Renal cortex interstitium (tissue), 11 donors: ENCODE results near the gene NR0B2. TPM values are rescaled to one million over a fixed set of nuclear protein-coding genes. Genes with fewer than 3 reads are reported as not detected.

ENCODE experiments used
- DNase-seq, 11 donors: peaks; one replicate each; pipeline ENCODE4 v3.0.0-alpha.2; 2013; ENCODE audit warnings: low read depth in 9 of 11, low spot score in 4 of 11; ENCODE audit errors: extremely low read depth in 1 of 11
- polyA plus RNA-seq, 3 donors: library from polyadenylated mRNA; unstranded; fragments of 120-200 nt; gene quantifications; one replicate each; pipeline ENCODE4 v1.2.1, GENCODE V29; 2013; ENCODE audit not compliant: insufficient read length in 3 of 3

The NR0B2 gene
- polyA plus RNA-seq, 3 donors = 0.72 to 1.3 (median 1.2) TPM

DNA sequence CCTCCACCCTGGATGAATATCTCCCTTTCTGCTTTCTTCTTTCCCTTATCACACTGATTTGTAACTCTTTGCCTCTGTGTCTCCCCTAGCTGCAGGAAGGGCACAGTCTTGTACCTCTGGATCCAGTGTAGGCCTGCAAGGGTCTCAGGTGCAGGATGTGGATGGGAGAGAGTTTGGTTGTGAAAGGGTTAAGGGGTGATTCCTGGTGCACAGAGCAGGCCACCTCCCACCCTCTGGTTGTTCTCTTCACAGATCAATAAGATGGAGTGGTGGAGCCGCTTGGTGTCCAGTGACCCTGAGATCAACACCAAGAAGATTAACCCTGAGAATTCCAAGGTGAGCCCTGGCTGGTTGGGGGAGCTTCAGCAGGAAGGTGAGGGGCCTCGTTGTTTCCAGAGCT is 31.4 kb upstream of the NR0B2 start:
- no peak for DNase-seq

DNA sequence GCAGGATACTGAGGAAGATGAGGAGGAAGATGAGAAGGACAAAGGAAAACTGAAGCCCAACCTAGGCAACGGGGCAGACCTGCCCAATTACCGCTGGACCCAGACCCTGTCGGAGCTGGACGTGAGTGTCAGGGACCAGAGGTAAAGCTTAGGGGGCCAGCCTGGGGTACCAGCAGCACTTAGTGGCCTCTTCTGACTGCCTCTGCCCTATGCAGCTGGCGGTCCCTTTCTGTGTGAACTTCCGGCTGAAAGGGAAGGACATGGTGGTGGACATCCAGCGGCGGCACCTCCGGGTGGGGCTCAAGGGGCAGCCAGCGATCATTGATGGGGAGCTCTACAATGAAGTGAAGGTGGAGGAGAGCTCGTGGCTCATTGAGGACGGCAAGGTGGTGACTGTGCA is 28.9 kb upstream of the NR0B2 start:
- no peak for DNase-seq

DNA sequence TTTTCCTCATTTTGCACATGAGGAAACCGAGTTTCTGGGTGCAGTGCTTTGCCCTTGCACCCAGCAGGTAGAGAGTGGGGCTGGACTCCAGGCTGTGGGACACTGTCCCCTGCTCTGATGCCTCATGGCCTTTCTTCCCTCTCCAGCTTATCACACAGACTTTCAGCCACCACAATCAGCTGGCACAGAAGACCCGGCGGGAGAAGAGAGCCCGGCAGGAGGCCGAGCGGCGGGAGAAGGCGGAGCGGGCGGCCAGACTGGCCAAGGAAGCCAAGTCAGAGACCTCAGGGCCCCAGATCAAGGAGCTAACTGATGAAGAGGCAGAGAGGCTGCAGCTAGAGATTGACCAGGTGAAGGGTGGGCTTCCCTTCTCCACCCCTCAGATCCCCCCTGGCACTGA is 27.5 kb upstream of the NR0B2 start:
- DNase-seq = no peak

DNA sequence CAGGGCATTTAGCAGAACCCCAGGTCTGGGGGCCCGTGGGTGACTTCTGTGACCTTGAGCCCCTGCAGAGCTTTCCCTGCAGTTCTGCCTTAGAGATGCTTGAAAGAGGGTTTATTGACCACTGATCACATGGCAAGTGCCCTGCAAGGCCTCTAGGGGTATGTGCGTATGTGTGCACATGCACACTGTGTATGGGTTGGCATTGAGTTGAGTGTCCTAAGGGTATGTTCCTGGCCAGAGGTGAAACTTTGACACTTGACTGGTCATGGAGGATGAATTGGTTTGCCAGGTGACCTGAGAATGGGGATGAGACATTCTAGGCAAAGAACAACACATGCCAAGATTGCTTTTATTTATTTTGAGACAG is 24.9 kb upstream of the NR0B2 start:
- no peak for DNase-seq

DNA sequence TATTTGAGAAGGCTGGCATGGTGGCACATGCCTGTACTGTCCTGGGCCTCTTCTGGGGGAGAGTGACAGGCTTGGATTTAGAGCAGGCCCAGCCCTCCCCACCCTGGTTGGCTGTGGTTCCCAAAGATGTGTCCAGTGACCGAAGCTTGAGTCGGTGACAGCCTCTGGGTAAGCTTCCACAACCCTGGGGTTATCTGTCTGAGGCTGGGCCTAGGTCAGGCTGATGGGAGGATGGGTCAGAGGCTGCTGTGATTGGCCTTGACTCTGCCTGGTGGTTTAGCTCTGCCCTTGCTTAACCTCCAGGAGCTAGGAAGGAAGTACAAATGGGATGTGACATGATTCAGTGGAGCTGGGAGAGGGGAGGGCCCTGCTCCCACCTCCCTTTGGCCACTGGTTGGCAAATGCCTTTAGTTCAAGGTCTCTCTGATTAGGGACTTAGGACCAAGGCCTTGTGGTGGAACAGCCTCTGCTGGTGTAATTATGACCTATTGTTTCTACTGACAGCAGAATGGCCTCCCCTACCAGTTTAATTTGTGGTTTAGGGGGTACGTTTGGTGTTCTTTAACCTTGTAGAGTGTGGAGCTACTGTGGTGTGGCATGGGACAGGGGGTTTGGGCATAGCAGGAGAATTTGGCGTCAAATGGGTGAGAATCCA is 24.4 kb upstream of the NR0B2 start:
- no peak for DNase-seq

DNA sequence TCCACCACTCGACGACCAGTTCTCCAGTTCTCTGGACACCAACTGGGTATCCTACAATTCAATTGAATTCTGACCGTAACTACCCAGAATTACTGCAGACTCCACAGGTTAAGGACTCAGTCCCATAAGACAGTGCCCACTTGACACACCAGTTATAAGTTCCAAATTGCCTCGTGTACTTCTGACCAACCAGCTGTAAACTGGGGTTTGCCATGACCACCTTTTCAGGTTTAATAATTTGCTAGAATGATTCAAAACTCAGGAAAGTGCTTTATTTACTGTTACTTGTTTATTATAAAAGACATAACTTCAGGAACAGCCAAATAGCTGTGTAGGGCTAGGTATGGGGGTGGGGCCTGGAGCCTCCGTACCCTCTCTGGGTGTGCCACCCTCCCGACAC is 23.0 kb upstream of the NR0B2 start:
- DNase-seq = no peak

DNA sequence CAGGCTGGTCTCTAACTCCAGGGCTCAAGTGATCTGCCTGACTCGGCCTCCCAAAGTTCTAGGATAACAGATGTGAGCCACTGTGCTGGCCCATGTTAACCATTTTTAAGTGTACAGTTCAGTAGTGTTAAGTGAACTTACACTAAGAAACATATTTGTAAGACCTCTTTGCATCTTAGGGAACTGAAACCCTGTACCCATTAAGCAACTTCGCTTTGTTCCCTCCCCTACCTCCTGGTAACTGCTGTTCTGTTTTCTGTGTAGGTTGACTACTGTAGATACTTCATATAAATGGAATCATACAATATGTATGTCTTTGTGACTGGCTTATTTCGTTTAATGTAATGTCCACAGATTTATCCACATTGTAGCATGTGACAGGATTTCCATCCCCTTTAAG is 18.8 kb upstream of the NR0B2 start:
- DNase-seq = no peak

DNA sequence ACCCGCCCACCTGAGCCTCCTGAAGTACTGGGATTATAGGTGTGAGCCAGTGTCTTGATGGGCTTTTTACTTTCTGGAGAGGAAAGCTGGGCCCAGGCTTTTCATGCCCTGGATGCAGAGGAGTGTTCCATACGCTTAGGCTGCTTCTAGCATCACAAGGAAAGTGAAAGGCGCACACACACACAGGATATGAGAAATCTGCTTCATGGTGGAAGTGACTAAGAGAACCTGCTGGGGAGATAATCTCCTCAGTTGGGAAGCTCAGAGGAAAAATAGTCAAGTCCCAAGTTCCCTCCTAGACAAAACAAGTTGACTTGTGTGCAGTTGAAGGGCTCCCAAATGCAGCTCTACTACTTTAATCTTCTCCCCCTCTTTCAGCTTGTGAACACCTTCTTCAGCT is 9.9 kb upstream of the NR0B2 start:
- DNase-seq = no peak

DNA sequence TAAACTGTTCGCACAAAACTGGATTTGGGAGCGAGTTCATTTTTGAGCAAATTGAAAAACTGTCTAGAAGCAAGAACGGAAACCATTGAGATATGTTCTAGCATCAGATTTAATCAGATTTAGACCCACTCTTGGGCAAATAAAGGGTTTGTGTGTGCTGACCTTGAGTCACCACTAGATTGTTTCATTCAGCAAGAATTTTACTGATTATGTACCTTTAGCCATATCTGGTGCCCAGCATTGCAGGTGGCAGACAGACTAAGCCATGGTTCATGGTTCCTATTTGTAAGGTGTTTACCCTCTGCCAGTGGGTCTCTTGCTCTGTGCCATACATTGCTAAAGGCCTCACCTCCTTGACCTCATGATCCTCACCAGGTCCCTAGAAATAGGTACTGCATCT is 9.1 kb upstream of the NR0B2 start:
- no peak for DNase-seq

DNA sequence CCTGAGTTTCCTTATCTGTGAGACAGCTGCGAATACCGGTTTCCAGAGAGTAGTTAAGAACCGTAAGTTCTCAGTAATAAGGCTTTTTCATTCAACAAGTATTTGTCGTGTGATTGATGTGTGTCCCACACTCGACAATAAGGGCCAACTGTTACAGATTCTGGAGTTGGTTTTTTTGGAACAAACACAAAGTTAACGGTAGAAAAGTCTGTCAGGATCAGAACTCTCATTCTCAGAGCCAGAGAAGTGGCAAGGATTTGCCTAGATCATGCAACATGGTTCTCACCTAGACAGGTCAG is 8.6 kb upstream of the NR0B2 start:
- DNase-seq = no peak

DNA sequence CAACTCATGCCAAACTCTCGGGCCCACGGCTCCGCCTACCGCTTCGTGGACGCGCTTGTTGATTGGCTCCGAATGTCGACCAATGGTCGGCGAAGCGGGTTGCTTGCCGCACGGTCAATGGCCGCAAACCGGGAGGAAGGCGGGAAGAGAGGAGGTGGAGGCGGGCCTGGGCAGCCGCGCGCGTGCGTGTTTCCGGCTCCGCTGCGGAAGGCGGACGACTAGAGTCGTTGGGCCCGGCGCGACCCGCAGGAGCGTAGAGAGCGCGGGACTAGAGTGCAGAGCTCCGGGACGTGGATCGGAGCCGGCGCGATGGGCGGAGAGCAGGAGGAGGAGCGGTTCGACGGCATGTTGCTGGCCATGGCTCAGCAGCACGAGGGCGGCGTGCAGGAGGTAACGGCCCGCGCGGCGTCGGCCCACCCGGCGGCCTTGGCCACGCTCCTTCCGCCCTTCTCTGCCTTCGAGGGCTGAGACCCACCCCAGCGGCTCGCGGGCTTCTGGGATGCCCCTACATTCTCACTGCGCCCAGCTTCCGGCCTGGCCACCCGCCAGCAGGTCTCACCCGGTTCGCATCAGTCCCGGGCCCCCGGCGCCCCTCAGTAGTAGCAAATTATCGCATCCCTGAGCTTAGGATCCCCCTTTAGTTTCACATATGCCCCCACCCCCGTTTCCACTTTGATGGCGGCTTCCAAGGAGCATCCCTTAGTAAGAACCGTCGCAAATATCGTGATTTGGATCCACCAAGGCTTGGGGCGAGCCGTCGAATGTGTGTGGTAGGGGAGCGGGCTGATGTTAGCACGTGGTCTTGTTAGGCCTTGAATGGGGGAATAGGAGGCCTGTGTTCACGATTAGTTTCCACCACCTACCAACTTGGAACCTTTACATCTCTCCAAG is 8.0 kb upstream of the NR0B2 start, which contains the start of gene NUDC:
TSS of gene NUDC (plus strand) at position 204 of the 891 bp plus-strand sequence. CDS start at position 310, 106 bp downstream.
- DNase-seq = peak; percentile 86 to 97 (median 93)

DNA sequence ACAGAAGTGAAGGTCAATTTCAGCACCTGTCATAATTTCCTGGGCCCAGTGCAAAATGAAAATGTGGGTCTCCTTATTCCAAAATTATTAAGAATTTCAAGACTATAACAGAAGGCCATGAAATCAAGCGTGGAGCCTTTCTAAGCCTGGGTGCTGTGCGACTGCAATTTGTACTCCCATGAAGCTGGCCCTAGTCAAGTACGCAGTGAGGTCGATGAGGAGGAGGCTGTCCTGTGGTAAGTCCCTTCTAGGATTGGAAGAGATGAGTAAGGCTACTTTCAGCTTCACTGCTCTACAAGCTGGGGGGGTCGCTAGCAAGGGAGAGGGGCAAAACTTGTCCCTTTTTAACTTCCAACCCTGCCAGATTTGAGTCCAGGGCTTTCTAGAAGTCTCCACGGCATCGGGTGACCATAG is 7.4 kb upstream of the NR0B2 start:
- DNase-seq = no peak

DNA sequence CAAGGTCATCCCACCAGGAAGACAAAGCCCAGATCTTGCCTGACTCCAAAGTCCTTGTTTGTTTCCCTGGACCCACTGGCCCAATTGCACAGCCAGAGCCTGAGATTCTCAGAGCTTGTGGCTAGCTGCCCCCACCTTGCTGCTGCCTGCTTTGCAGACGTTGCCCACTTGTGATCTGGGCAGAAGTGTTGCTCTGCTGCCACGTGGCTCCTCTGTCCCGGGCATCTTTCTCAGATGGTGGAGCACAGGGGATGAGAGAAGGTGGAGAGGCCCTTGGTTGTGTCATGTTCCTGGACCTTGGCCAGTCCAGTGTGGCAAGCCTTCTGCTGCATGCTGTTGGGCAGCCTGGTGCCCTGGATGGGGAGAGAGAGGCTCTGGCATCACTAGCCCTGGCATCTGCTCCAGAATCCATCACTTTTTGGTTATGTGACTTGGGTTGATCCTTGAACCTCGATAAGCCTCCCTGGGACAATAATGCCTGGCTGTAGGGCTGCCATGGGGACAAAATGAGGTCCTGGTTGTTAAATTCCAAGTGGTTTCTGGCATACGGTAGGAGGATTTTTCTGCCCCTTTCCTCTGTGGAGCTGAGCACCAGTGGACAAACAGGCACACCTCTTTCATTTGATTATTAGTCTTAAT is 1.5 kb upstream of the NR0B2 start:
- DNase-seq = no peak

DNA sequence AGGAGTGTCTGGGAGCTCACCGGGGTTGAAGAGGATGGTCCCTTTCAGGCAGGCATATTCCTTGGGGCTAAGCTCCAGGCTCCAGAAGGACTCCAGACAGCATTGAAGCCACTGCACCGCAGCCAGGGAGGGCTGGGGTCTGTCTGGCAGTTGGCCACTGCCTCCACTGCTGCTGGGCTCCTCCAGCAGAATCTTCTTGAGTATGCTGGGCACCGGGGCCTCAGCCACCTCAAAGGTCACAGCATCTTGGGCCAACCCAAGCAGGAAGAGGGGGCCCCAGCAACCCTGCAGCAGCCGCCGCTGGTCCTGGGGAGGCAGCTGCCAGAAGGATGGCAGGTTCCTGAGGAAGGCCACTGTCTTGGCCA is 404 bp downstream of the NR0B2 start:
- no peak for DNase-seq

DNA sequence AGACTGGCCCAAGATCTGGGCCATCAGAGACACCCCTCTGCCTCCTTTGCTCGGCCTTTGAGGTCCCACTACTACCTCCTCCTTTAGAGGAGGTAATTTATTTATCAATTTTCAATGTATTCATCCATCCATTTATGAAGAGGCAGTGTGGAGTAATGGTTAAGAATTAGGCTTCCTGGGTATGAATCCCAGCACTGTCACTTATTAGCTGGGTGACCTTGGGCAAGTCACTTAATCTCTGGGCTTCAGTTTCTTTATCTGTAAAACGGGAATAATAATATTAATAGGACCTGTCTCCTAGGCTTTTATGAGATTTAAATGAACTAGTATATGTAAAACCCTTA is 1.7 kb downstream of the NR0B2 start:
- no peak for DNase-seq

DNA sequence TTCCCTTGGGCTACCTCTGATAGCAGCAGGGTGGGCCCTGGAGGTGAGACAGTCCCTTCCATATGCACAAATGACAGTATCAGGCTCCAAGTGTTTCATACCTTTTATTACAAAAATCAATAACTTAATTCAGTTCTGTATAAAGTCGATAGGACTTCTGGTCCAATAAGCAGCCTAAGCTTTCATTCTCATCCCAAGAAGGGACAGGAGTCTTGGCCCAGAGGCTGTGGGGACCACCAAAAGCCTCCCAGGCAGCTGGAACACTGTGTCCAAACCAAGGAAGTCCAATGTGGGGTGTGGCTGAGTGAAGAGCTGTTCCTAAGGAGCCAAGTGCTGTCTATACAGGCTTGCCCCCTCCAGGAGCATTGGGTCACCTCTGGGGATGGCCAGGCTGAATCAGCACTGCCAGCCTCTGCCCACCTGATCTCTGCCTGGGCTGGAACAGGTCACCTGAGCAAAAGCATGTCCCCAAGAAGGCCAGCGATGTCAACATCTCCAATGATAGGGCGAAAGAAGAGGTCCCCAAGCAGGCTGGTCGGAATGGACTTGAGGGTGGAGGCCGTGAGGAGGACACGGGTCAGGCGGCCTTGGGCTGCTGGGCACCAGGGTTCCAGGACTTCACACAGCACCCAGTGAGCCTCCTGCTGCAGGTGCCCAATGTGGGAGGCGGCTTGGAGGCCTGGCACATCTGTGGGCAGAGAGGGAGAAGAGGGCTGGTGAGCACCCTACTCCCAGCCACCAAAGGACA is 2.2 kb downstream of the NR0B2 start:
- no peak for DNase-seq

DNA sequence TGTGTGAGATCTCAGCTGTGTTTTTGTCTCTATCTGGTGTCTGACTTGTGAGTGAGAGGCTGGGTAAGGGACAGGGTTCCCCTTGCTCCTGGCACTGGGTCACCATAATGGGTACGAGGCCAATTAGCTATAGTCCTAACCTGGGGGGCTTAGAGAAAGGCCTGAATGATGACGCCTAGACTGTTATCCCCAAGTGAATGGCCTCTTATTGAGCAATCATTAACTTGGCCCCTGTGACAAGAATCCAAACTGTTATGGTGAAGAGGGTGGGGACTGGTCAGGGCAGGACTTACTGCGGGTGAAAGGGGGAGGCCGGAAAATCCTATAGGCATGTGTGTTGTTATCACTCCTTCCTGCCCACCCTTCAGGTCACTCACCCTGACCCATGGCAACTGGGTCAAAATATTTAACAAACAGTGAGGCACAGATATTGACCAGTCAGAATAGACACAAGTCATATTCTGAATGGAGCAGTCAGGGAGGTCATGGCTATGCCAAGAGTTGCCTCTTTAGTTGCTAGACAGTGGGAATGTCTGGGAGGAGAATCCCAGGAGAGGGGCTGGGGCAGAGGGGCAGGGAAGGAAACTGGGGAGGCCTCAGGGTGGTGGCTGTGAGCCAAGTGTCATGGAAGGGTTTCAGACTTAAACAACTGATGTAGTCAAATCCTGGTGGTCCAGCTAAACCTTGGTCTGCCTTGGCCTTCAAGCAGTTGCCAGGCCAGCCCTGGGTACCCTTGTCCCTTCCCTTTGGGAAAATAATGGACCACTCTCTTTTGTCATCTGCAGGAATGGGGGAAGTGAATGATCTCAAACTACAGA is 3.2 kb downstream of the NR0B2 start:
- DNase-seq = no peak

DNA sequence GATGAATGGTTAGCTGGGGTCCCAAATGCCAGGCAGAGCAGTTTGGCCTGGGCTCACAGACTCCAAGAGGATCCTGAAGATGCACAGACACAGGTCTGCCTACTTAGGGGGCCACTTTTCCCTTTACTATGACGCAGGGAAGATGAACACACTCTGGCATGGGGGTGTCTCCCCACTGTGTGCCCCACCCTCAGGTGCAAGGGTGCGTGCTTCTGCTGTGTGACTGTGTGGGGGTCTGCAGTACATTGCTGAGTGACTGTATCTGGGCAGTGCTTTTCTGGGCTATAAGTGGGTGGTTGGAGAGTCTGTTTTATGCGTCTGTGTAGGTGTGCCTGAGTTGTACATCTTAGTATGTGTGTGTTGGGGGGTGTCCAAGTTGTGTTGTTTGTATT is 3.8 kb downstream of the NR0B2 start:
- DNase-seq = no peak
